Epithelial cell of esophagus (primary cell): Measurements from ENCODE around the gene GLMN.
A peak's percentile ranks its signal among the peaks of the same experiment; 100 is the strongest.

ENCODE experiments used
- DNase-seq: peaks from one replicate; pipeline ENCODE4 v3.0.0; 2010; ENCODE audit warnings: low read depth
- H3K4me3 ChIP-seq: 2 replicates; pipeline ENCODE4 v1.5.1; 2011; ENCODE audit warnings: mild to moderate bottlenecking, low read length, control low read depth
- TF ChIP-seq, protein P1 (sequence below): IDR thresholded peaks from 2 replicates; pipeline ENCODE4 v1.5.1; 2011; ENCODE audit warnings: low read depth, mild to moderate bottlenecking, low read length, control low read depth, inconsistent platforms; ENCODE audit not compliant: insufficient read depth; ENCODE audit errors: missing control alignments

Gene GLMN

DNA sequence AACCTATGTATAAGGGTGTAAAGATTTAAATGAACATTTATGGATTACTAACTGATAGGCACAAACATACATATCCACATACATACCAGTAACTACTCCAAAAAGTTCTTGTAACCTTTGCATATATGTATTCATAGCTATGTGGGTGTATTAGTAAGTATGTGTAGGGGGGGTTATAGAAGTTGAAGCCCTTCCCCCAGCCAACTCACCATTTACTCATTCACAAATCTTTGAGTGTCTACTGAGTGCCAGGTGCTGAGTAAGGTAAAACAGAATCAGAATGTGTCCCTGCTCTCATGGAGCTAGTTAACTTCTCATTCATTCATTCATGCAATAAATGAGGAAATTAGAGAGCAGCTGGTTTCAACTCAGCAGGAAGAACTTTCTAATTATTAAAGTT, 79.8 kb downstream of the GLMN start:
- TF ChIP-seq, protein P1, sequence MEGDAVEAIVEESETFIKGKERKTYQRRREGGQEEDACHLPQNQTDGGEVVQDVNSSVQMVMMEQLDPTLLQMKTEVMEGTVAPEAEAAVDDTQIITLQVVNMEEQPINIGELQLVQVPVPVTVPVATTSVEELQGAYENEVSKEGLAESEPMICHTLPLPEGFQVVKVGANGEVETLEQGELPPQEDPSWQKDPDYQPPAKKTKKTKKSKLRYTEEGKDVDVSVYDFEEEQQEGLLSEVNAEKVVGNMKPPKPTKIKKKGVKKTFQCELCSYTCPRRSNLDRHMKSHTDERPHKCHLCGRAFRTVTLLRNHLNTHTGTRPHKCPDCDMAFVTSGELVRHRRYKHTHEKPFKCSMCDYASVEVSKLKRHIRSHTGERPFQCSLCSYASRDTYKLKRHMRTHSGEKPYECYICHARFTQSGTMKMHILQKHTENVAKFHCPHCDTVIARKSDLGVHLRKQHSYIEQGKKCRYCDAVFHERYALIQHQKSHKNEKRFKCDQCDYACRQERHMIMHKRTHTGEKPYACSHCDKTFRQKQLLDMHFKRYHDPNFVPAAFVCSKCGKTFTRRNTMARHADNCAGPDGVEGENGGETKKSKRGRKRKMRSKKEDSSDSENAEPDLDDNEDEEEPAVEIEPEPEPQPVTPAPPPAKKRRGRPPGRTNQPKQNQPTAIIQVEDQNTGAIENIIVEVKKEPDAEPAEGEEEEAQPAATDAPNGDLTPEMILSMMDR, result no peak
- H3K4me3 ChIP-seq, result no peak overlapping the region
- DNase-seq, result peak; percentile 28

DNA sequence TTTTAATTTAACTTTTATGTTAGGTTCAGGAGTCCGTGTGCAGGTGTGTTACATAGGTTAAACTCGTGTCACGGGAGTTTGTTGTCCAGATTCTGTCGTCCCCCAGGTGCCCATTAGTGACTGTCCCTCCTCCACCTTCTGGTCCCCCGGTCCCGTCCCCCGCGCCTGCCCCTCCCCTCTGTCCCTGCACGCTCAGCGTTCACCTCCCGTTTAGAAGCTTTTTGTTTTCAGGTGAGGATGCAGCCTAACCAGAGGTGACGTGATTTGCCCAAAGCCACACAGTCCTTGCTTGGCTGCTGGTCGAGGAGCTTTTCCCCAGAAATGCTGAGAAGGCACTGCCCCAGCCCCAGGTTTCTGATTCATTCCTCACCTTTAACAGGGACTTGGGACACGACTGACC, 80.2 kb downstream of the GLMN start:
- no peak overlapping the region for H3K4me3 ChIP-seq
- no peak for DNase-seq
- TF ChIP-seq, protein P1, result no peak

DNA sequence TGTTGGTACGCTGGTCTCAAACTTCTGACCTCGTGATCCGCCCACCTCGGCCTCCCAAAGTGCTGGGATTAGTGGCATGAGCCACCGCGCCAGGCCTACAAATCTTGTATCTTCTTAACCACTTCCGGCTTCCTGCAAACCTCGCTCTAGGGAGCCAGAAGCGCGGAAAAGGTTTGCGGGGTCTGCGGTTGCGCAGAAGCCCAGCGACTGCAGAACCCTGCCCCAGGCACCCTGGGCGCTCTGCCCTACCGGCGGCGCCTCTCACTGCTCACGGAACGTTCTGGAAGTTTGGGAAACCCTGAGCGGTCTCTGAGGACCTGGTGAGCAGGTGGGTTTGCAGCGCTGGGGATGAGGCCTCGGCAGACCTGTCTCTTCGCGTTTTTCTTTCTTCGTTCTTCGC, 81.1 kb downstream of the GLMN start, which contains the start of gene C1orf146:
Gene C1orf146 (plus strand): TSS at position 195 of the 400 bp plus-strand sequence. CDS start 13,506 bp downstream, outside the sequence.
- no peak within 1 kb of the TSS for H3K4me3 ChIP-seq
- TF ChIP-seq, protein P1, result no peak
- no peak for DNase-seq

DNA sequence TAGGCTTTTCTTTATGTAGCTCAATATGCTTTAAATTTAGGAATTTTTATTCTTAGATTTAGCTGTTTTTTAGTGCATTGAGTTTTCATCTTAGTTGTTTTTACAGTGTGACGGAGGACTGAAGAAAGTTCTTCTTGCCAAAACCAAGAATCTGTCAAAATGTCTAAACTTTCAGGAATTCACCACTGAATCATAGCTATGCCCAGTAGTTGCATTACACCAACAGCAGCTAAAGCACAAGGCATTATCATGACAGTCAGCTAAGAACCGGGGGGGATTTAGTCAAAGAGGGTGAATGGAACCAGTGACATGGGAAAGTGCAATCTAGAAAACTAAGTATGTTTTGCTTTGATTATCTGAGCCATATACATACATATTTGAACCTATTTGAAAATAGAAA, 87.6 kb downstream of the GLMN start:
- no peak overlapping the region for H3K4me3 ChIP-seq
- peak; percentile 35 for DNase-seq
- TF ChIP-seq, protein P1, result no peak

DNA sequence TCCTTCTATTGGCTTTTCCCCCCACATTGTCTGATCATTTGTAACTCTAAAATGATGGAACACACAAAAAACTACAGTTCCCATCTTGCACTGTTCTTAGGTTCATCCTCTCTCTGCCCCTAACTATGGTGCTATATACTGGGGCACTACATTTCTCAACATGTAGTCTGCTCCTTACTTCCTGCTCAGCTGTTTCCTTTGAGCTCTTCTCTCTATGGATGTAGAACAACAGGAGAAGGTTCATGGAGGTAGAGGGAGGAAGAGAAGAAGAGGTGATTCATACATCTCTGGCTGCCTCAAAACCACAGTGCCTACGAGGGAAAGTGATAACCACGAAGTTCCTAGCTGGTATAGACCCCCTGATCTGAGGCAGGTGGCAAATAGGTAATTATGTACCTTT, 88.1 kb downstream of the GLMN start:
- TF ChIP-seq, protein P1, result no peak
- DNase-seq, result peak; percentile 28
- no peak overlapping the region for H3K4me3 ChIP-seq

DNA sequence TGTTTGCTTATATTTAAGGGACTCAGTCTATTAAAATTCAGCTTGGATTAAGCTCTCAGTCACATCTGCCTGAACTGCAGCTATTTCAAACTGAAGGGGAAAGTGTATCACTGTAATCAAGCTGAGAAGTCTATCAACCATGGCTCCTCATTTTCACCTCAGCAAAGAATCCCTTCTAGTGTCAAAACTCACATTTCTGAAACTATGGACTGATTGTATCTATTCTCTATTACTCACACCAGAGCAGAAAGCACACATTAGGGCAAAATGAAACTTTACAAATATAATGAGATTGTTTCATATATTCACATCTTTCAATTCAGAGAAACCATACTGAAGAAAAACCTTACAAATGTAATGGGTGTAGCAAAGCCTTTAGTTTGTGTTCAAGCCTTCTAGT, 95.7 kb downstream of the GLMN start:
- no peak for DNase-seq
- TF ChIP-seq, protein P1, result no peak
- H3K4me3 ChIP-seq, result no peak overlapping the region

DNA sequence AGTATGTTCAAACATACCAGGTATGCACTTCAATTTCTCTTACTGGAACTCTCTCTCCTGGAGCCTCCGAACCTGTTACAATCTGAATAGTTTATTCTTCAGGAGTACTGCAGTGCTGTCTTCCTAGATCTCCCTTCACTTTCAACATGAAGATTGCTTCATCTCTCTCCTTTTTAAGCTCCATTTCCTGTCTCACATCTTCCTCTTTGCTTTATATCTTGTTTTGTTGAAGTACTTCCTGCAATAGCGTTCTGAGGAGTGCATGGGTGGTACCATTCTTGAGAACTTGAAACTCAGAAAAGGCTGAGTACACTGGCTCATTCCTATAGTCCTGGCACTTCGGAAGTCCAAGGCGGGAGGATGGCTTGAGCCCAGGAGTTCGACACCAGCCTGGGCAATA, 96.8 kb downstream of the GLMN start:
- no peak overlapping the region for H3K4me3 ChIP-seq
- TF ChIP-seq, protein P1, result no peak
- no peak for DNase-seq
